ENCODE data around the gene SPR. TPM values are rescaled to one million over a fixed set of nuclear protein-coding genes. Genes with fewer than 3 reads are reported as not detected.

SPR gene
- total and polyA plus RNA-seq, 2 experiments from 2014 or later: 13.2 to 21.7 TPM

DNA sequence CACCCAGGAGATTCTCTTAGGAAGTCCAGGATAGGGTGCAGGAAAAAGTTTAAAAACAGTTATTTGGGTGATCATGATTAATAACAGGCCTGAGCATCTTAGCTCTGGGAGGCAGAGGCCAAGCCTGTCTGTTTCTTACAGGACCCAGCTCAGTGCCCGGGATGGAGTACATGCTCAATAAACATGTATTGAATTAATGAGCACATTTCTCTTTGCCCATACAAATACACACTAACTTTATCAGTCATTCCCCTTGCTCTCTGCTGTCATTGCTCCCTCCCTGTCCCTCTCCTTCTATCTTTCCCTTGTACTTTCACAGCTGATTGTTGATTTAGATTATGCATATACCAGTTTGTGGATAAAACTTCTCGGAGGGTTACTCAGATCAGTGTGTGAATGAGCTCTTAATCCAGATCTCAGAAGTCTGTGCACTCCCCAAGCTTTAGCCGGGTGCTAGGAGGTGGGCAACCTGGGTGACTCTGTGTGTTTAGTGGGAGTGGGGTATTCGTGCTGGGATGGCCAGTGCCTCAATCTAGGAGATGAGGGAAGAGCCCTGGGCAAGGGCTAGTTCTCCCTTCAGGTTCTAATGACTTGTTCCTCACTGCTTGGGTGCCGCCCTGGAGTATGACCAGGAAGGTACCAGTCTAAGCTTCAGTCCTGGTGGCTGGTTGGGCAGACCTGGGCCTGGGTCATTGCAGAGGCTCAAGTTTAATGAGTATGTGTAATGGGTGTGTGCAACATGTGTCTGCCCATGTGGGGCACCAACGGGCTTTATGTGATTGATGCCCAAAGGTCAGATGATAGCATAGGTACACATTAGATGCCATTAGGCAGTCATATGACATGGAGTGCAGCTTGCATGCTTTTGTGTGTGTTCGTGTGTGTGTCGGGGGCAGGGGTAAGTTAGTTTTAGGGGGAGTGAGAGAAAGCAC lies 40.7 kb downstream of the SPR start:
- Histone ChIP-seq H3K27ac (no peak overlapping the region), H3K27me3 (peaks cover 100% of the 10 kb centered on the region), H3K36me3 (no peaks in the 10 kb centered on the region), H3K4me3 (no peak overlapping the region), H3K4me1 (ENCODE audit: low read depth) (no peaks in the 10 kb centered on the region), H3K9me3 (ENCODE audit: low read depth) (no peaks in the 10 kb centered on the region)
- DNase-seq (ENCODE audit: low read depth in 1 of 2, low spot score in 1 of 2): no peak
- TF ChIP-seq, protein P1, sequence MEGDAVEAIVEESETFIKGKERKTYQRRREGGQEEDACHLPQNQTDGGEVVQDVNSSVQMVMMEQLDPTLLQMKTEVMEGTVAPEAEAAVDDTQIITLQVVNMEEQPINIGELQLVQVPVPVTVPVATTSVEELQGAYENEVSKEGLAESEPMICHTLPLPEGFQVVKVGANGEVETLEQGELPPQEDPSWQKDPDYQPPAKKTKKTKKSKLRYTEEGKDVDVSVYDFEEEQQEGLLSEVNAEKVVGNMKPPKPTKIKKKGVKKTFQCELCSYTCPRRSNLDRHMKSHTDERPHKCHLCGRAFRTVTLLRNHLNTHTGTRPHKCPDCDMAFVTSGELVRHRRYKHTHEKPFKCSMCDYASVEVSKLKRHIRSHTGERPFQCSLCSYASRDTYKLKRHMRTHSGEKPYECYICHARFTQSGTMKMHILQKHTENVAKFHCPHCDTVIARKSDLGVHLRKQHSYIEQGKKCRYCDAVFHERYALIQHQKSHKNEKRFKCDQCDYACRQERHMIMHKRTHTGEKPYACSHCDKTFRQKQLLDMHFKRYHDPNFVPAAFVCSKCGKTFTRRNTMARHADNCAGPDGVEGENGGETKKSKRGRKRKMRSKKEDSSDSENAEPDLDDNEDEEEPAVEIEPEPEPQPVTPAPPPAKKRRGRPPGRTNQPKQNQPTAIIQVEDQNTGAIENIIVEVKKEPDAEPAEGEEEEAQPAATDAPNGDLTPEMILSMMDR (IDR thresholded peaks at IDR 0.05; ENCODE audit: low read depth, low read length): no peak

DNA sequence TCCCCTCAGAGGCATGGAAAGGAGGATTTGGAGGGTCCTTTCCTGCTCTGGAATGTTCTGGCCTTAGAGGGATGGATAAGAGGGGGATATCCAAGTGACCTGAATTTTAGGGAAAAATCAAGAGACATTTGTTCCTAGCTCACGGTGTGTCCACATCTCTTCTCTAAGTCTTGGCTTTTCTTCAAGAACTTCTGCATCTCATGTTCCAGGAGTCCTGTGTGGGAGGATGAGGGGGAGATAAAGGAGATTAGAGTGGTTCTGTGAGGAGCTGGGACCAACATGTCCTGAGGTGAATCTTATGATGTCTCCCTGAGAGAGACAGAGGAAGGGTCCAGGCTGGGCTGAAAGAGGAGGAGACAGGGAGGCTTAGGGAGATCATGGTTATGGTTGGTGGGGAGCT lies 41.8 kb downstream of the SPR start:
- no peaks in the 10 kb centered on the region for H3K36me3 ChIP-seq
- TF ChIP-seq, protein P1 (IDR thresholded peaks at IDR 0.05; ENCODE audit: low read depth, low read length): no peak
- no peaks in the 10 kb centered on the region for H3K4me1 ChIP-seq (ENCODE audit: low read depth)
- no peak for DNase-seq (ENCODE audit: low read depth in 1 of 2, low spot score in 1 of 2)
- H3K27ac ChIP-seq: no peak overlapping the region
- H3K9me3 ChIP-seq (ENCODE audit: low read depth): no peaks in the 10 kb centered on the region
- H3K27me3 ChIP-seq: peaks cover 100% of the 10 kb centered on the region
- H3K4me3 ChIP-seq: no peak overlapping the region

DNA sequence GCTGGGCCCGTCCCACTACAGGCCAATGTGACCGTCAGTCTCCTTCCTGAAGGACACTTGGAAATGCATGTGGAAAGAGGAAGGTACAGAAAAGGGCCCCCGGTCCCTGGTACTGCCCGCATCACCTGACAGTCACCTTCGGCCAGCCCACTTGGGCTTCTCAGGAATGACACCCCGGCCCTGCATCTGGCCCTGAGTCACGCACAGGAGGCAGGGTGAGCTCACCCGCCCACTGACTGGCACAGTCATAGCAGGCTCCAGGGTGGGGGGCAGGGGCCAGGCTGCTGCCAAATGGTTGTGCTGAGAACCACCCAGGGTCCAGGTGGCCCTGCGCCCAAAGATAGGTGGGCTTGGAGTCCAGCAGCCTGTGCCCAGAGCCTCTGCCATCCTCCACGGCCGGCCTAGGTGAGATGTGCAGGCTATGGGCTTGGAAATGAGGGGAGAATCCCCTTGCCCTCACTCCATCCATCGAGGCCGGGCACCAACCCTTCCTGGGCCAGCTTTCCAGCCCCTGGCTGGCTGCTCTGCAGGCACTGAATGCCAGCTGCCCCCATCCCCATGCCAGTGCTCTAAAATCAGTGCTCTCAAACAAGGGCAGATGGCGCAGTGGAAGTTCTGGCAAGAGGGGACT lies 44.2 kb downstream of the SPR start:
- no peak overlapping the region for H3K27ac ChIP-seq
- H3K27me3 ChIP-seq: peaks cover 100% of the 10 kb centered on the region
- H3K9me3 ChIP-seq (ENCODE audit: low read depth): no peaks in the 10 kb centered on the region
- TF ChIP-seq, protein P1 (IDR thresholded peaks at IDR 0.05; ENCODE audit: low read depth, low read length): no peak
- H3K4me1 ChIP-seq (ENCODE audit: low read depth): no peaks in the 10 kb centered on the region
- H3K36me3 ChIP-seq: no peaks in the 10 kb centered on the region
- DNase-seq (ENCODE audit: low read depth in 1 of 2, low spot score in 1 of 2): no peak
- no peak overlapping the region for H3K4me3 ChIP-seq

DNA sequence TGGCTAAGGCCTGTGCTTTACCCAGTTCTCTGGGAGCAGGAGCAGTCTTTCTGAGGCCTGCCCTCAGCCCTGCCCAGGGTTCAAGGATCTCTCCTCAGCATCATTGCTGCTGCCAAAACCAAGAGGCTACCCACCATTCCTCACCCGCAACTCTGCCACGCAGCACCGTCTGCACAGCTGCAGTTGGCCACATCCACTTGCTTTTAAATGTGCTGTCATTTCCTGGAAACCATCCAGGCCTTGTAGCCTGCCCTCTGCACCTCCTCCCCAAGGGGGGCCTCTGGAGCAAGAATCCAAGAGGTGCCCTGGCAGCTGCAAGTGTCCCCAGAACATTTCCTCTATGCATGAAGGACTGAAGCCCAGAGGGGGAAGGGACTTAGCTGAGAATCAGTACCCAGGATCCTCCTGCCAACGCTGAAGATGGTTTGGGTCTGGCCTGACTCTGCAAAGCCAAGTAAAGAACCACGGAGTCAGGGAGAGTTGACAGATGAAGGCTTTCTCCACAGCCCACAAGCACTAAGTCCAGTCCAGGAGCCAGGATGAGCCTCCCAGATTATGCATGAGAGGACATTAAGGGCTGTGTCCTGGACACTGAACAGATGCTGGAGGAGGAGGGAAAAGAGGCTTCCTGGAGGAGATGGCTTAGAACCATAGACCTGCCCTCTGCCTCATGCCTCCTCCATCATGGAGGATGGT lies 45.0 kb downstream of the SPR start:
- Histone ChIP-seq H3K27me3 (peaks cover 100% of the 10 kb centered on the region), H3K36me3 (no peaks in the 10 kb centered on the region), H3K4me3 (no peak overlapping the region), H3K27ac (no peak overlapping the region), H3K9me3 (ENCODE audit: low read depth) (no peaks in the 10 kb centered on the region), H3K4me1 (ENCODE audit: low read depth) (no peaks in the 10 kb centered on the region)
- peak in 1 of 2 donors; percentile 22 for DNase-seq (ENCODE audit: low read depth in 1 of 2, low spot score in 1 of 2)
- TF ChIP-seq, protein P1 (IDR thresholded peaks at IDR 0.05; ENCODE audit: low read depth, low read length): no peak

DNA sequence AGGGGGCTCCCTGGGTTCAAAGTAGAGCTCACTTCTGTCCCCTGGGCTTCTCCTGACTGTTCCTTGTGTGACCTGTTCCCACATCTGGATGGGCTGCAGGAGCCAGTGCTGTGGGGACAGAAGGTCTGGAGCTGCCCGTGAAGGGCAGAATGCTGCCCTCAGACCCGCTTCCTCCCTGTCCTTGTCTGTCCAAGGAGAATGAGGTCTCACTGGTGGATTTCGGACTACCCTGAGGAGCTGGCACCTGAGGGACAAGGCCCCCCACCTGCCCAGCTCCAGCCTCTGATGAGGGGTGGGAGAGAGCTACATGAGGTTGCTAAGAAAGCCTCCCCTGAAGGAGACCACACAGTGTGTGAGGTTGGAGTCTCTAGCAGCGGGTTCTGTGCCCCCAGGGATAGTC lies 45.6 kb downstream of the SPR start:
- Histone ChIP-seq H3K4me1 (ENCODE audit: low read depth) (no peaks in the 10 kb centered on the region), H3K27ac (no peak overlapping the region), H3K4me3 (no peak overlapping the region), H3K27me3 (peaks cover 100% of the 10 kb centered on the region), H3K36me3 (no peaks in the 10 kb centered on the region), H3K9me3 (ENCODE audit: low read depth) (no peaks in the 10 kb centered on the region)
- no peak for DNase-seq (ENCODE audit: low read depth in 1 of 2, low spot score in 1 of 2)
- TF ChIP-seq, protein P1 (IDR thresholded peaks at IDR 0.05; ENCODE audit: low read depth, low read length): no peak

Measured in cardiac muscle cell (in vitro differentiated cells and primary cell).